HG03175 (cell line): ENCODE data around the gene NBEA.
A peak's percentile ranks its signal among the peaks of the same experiment; 100 is the strongest.
"Not testable (repeated sequence)": the region's sequence is repeated elsewhere in the genome, so short reads cannot be mapped to it uniquely, and the experiment has no call there.

Experiments
- ATAC-seq: cut with Tn5 transposase; IDR thresholded peaks from one replicate; pipeline ENCODE4 v1.9.1; 2021; ENCODE audit warnings: mild to moderate bottlenecking, moderate library complexity; ENCODE audit not compliant: unreplicated experiment

Gene NBEA

GRCh38 chr13:35058585-35058984 lies 116.5 kb downstream of the NBEA start:
- ATAC-seq: peak; percentile 92

- no peak for ATAC-seq
Observed at GRCh38 chr13:35086667-35087066, 144.6 kb downstream of the NBEA start.

- ATAC-seq: no peak
Observed at GRCh38 chr13:35092251-35092650, 150.2 kb downstream of the NBEA start.

- no peak for ATAC-seq
Observed at GRCh38 chr13:35092751-35093150, 150.7 kb downstream of the NBEA start.

- no peak for ATAC-seq
Observed at GRCh38 chr13:35093356-35093755, 151.3 kb downstream of the NBEA start.

GRCh38 chr13:35106771-35107170 lies 164.7 kb downstream of the NBEA start:
- ATAC-seq: not testable (repeated sequence)

GRCh38 chr13:35107535-35107934 lies 165.5 kb downstream of the NBEA start:
- no peak for ATAC-seq

GRCh38 chr13:35113612-35114011 lies 171.5 kb downstream of the NBEA start:
- ATAC-seq: not testable (repeated sequence)

GRCh38 chr13:35127466-35127865 lies 185.4 kb downstream of the NBEA start:
- ATAC-seq: no peak

GRCh38 chr13:35129500-35129899 lies 187.4 kb downstream of the NBEA start:
- no peak for ATAC-seq

- ATAC-seq: no peak
Observed at GRCh38 chr13:35131471-35131870, 189.4 kb downstream of the NBEA start.

GRCh38 chr13:35136585-35136984 lies 194.5 kb downstream of the NBEA start:
- no peak for ATAC-seq

GRCh38 chr13:35139591-35139990 lies 197.5 kb downstream of the NBEA start:
- no peak for ATAC-seq

- ATAC-seq: no peak
Observed at GRCh38 chr13:35140321-35140720, 198.3 kb downstream of the NBEA start.

GRCh38 chr13:35140831-35141230 lies 198.8 kb downstream of the NBEA start:
- ATAC-seq: no peak

- no peak for ATAC-seq
Observed at GRCh38 chr13:35143123-35143522, 201.1 kb downstream of the NBEA start.

GRCh38 chr13:35144166-35144890 lies 202.3 kb downstream of the NBEA start:
- no peak for ATAC-seq

GRCh38 chr13:35146686-35147085 lies 204.6 kb downstream of the NBEA start:
- ATAC-seq: no peak

GRCh38 chr13:35157143-35157755 lies 215.2 kb downstream of the NBEA start:
- ATAC-seq: peak; percentile 69

- ATAC-seq: no peak
Observed at GRCh38 chr13:35159041-35159440, 217.0 kb downstream of the NBEA start.

GRCh38 chr13:35160896-35161295 lies 218.8 kb downstream of the NBEA start:
- no peak for ATAC-seq

- ATAC-seq: no peak
Observed at GRCh38 chr13:35162420-35162819, 220.3 kb downstream of the NBEA start.

GRCh38 chr13:35163674-35164073 lies 221.6 kb downstream of the NBEA start:
- ATAC-seq: peak; percentile 40
